HG02970 (cell line): ENCODE results near the gene C2CD2.

ENCODE experiments used
- ATAC-seq: cut with Tn5 transposase; IDR thresholded peaks from one replicate; pipeline ENCODE4 v1.9.1; 2021; ENCODE audit warnings: mild to moderate bottlenecking, moderate library complexity, moderate number of reproducible peaks; ENCODE audit not compliant: unreplicated experiment, low FRiP score

Gene C2CD2

GRCh38 chr21:41916888-41917433, 36.9 kb downstream of the C2CD2 start:
- no peak for ATAC-seq

- no peak for ATAC-seq
Measured at GRCh38 chr21:41914965-41915364, 38.9 kb downstream of the C2CD2 start.

GRCh38 chr21:41914358-41914757, 39.5 kb downstream of the C2CD2 start:
- no peak for ATAC-seq

- ATAC-seq = no peak
Measured at GRCh38 chr21:41913230-41913629, 40.6 kb downstream of the C2CD2 start.

DNA sequence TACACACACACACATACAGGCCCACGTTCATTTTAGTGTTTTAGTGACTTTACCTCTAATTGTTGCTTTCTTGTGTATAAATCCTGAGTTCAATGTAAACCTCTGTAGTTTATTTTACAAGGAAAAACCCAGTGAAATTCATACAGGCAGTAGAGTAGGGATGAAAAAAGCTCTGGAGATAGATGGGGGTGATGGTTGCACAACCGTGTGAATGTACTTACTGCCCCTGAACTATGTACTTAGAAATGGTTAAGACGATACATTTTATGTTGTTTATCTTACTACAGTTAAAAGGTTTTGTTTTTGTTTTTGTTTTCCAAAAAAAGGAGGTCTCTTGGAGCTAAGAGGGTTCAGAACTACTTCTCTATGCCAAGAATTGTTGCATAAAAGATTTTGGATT, 45.0 kb downstream of the C2CD2 start:
- ATAC-seq = no peak

DNA sequence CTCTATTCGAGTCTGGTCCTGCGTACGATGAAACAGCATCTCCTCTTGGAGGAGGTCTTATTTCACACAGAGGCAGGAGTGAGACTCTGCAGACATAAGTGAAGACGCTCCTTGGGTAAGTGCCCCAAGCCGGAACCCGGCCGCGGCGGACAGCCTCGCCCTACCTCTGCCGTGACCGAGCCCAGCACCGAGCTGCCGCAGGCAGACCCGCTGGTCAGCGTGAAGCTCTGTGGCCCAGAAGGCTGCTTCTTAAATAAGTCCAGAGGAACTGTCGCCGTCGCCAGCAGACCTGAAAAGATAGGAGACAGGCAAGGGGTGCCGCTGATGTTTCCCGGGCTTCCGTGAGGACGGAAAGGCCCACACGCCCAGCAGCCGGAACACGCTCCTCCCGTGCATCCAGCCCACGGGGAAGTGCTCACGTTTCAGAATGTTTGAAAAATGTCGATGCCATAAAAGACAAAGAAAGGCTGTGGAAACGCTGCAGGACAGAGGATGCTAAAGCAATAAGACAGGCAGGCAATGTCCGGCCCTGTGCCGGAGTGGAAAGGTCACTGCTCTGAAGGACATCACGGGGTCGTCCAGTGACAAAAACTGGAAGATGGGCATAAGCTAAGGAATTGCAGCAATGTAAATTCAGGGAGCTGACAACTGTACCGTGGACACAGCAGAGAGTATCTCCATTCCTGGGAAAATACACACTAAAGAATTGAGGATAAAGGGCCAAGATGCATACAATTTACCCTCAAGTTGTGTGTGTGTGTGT, 46.1 kb downstream of the C2CD2 start:
- ATAC-seq = no peak

GRCh38 chr21:41906770-41907169, 47.0 kb downstream of the C2CD2 start:
- no peak for ATAC-seq

DNA sequence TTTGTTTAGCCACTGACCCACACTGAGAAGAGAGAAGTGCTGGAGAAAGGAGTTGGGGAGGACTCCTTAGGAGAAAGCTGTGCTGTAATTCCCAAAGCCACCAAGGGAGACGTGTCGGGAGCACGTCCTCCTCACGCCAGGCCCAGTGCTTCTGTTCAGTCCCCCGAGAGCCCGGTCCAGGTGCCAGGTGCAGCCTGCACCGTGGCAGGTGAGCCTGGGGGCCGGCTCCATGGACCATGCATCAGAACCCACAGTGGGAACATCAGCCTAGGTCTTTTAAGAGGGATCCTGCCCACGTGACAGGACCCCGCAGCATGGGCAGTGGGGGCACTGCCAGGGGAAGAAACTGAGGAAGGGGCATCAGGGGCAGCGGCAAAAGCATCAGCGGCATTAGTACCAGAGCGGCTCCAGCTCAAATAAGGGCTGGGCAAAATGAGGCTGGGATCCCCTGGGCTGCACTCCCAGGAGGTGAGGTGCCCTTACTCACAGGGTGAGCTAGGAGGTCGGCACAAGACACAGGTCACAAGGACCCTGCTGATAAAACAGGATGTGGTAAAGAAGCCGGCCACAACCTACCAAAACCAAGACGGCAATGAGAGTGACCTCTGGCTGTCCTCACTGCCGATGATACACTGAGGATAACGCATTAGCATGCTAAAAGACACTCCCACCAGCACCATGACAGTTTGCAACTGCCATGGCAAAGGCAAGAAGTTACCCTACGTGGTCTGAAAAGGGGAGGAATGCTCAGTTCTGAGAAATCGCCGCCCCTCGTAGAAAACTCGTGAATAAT, 50.1 kb downstream of the C2CD2 start:
- ATAC-seq = no peak

GRCh38 chr21:41902946-41903345, 50.9 kb downstream of the C2CD2 start:
- ATAC-seq = no peak

DNA sequence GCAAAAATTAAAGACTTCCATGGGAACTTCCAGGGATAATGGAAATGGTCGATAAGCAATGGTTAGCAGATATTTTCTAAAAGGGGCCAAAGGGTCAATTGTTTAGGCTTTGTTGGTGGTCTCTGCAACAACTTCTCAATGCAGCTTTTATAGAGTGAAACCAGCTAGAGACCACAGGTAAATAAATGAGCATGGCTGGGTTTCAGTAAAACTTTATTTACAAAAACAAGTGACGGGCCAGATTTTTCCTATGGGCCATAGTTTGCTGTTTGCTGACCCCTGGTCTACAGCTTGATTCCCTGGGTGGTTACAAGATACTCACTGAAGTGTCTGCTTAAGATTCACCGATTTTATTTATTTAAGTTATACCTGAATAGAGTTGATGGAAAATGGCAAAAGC, 52.0 kb downstream of the C2CD2 start:
- no peak for ATAC-seq

- no peak for ATAC-seq
Measured at GRCh38 chr21:41901099-41901498, 52.7 kb downstream of the C2CD2 start.

DNA sequence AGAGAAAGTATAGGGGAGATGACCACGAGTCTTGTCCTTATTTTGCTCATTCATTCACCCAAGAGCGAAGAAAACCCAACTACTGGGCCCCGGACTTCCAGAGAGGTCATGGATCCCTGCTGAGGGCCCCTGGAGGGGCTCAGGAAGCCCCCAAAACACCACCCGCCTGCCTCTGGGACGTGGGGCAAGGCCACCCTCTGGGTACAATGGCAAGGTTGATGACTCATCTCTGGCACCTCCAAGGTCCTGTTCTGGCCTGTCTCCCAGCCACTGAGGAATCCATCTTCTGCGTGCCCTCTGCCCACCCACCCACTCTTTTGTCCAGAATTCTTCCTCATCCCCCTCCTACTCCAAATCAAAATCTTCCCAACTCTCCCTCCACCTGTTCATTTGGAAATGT, 53.4 kb downstream of the C2CD2 start:
- no peak for ATAC-seq

GRCh38 chr21:41899426-41900202, 54.2 kb downstream of the C2CD2 start:
- ATAC-seq = no peak

DNA sequence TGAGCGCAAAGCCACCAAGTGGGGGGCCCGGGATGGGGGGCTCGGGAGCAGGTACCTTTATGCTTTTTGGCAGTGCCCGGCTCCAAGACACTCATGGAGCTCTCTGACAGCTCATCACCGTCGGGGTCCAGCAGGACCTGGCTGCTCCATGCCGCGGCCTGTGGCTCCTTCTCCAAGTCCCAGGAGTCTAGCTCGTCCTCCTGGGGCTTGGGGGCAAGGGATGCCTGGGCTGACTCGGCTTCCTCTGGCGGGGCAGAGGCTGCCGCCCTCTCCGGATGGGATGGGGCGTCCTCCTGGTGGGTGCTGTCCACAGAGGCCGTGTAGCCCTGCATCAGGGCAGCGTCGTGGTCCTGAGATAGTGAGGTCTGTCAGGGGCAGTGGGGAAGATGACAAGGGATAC, 54.8 kb downstream of the C2CD2 start:
- no peak for ATAC-seq

GRCh38 chr21:41897700-41898099, 56.1 kb downstream of the C2CD2 start:
- ATAC-seq = no peak

- ATAC-seq = no peak
Measured at GRCh38 chr21:41897047-41897669, 56.7 kb downstream of the C2CD2 start.

- ATAC-seq = no peak
Measured at GRCh38 chr21:41895643-41896493, 58.0 kb downstream of the C2CD2 start.

GRCh38 chr21:41894922-41895557, 58.8 kb downstream of the C2CD2 start:
- ATAC-seq = no peak

GRCh38 chr21:41894511-41894910, 59.3 kb downstream of the C2CD2 start:
- ATAC-seq = no peak
